GM12878 (cell line): Measurements from ENCODE around the gene ITSN1. TPM values are rescaled to one million over a fixed set of nuclear protein-coding genes. Genes with fewer than 3 reads are reported as not detected.
A peak's percentile ranks its signal among the peaks of the same experiment; 100 is the strongest.

Experiments used
- ASH2L ChIP-seq: fragments of 300-600, 200-600 bp; sonication (generic); IDR thresholded peaks from 2 replicates; pipeline ENCODE4 v1.6.1; 2017; ENCODE audit warnings: low read depth, mild to moderate bottlenecking, borderline replicate concordance
- BHLHE40 ChIP-seq, 2 experiments: fragments of 450-650 bp in 1 of 2; IDR thresholded peaks; 2 replicates each; pipeline ENCODE4 v1.6.1; 2011 to 2017; ENCODE audit warnings: low read depth in 2 of 2, borderline replicate concordance in 1 of 2, improper control_type of control experiment in 1 of 2, low read length in 1 of 2, mild to moderate bottlenecking in 1 of 2
- CBFB ChIP-seq: IDR thresholded peaks from 2 replicates; pipeline ENCODE4 v1.6.1; 2016; ENCODE audit warnings: antibody characterized with exemption, low read depth
- ESRRA ChIP-seq: IDR thresholded peaks from 2 replicates; pipeline ENCODE4 v1.6.1; 2012; ENCODE audit warnings: mild to moderate bottlenecking, low read length, improper control_type of control experiment
- HCFC1 ChIP-seq: fragments of 150-350 bp; IDR thresholded peaks from 2 replicates; pipeline ENCODE4 v1.6.1; 2014; ENCODE audit warnings: low read length
- IKZF1 ChIP-seq: fragments of 450-650 bp; conservative IDR thresholded peaks from 2 replicates; pipeline ENCODE4 v1.6.1; 2017; ENCODE audit warnings: antibody characterized with exemption, mild to moderate bottlenecking
- LARP7 ChIP-seq: fragments of 450-650 bp; IDR thresholded peaks from 2 replicates; pipeline ENCODE4 v1.6.1; 2017; ENCODE audit warnings: mild to moderate bottlenecking
- MEF2B ChIP-seq: fragments of 450-650 bp; IDR thresholded peaks from 2 replicates; pipeline ENCODE4 v1.6.1; 2018; ENCODE audit warnings: mild to moderate bottlenecking, moderate library complexity; ENCODE audit not compliant: partially characterized antibody, poor library complexity, severe bottlenecking
- NFYB ChIP-seq: IDR thresholded peaks from 2 replicates; pipeline ENCODE4 v1.6.1; 2011; ENCODE audit warnings: low read depth, mild to moderate bottlenecking, low read length, improper control_type of control experiment, moderate library complexity; ENCODE audit not compliant: insufficient read depth
- NR2C2 ChIP-seq: IDR thresholded peaks from 2 replicates; pipeline ENCODE4 v1.6.1; 2011; ENCODE audit warnings: borderline replicate concordance, low read depth; ENCODE audit not compliant: control insufficient read depth, insufficient read length
- NR2F1 ChIP-seq: fragments of 450-650 bp; conservative IDR thresholded peaks from 2 replicates; pipeline ENCODE4 v1.6.1; 2017; ENCODE audit warnings: mild to moderate bottlenecking
- RB1 ChIP-seq: fragments of 450-650 bp; formaldehyde crosslinking; IDR thresholded peaks from 2 replicates; pipeline ENCODE4 v1.6.1; 2017; ENCODE audit warnings: mild to moderate bottlenecking, borderline replicate concordance
- SIX5 ChIP-seq: IDR thresholded peaks from 2 replicates; pipeline ENCODE4 v1.6.1; 2011; ENCODE audit warnings: mild to moderate bottlenecking, low read depth, low read length, moderate library complexity; ENCODE audit not compliant: severe bottlenecking
- SMARCA5 ChIP-seq: fragments of 450-650 bp; IDR thresholded peaks from 2 replicates; pipeline ENCODE4 v1.6.1; 2017; ENCODE audit warnings: mild to moderate bottlenecking
- SREBF2 ChIP-seq: IDR thresholded peaks from 2 replicates; pipeline ENCODE4 v1.6.1; 2012; ENCODE audit warnings: mild to moderate bottlenecking, low read length
- SUZ12 ChIP-seq: fragments of 200-600 bp; sonication (generic); IDR thresholded peaks from one replicate; pipeline ENCODE4 v1.6.1; 2018; ENCODE audit warnings: antibody characterized with exemption, mild to moderate bottlenecking; ENCODE audit not compliant: unreplicated experiment
- ZNF207 ChIP-seq: fragments of 450-650 bp; IDR thresholded peaks from 2 replicates; pipeline ENCODE4 v1.6.1; 2014; ENCODE audit warnings: antibody characterized with exemption, mild to moderate bottlenecking, borderline replicate concordance
- polyA plus RNA-seq, 11 experiments: library from polyadenylated mRNA; depleted of rRNA in 4 of 11; unstranded in 6 of 11; stranded (reverse) in 5 of 11; fragments of >200 nt; fragmentation: Nextera tagmentation in 4 of 11; fragmentation: Illumina TruSeq in 1 of 11; extraction: Ambion mirVana in 4 of 11; extraction: Trizol in 1 of 11; gene quantifications; 1 replicate in 1 of 11; 2 replicates in 10 of 11; pipeline versions ENCODE4 v1.2.1 to v1.2.3, GENCODE V29; 2011 to 2016; ENCODE audit warnings: inconsistent platforms in 2 of 11, missing spikeins in 2 of 11, low read depth in 1 of 11
- total RNA-seq, 4 experiments: library from RNA; depleted of rRNA in 3 of 4; stranded (reverse); fragments of >200 nt in 3 of 4; fragmentation: Illumina TruSeq in 1 of 4; extraction: Trizol in 1 of 4; gene quantifications; 2 replicates each; pipeline versions ENCODE4 v1.2.1 to v1.2.3, GENCODE V29; 2013 to 2021
- TF ChIP-seq, protein P1 (sequence below): IDR thresholded peaks from 2 replicates; pipeline ENCODE4 v1.6.1; 2011; ENCODE audit warnings: borderline replicate concordance, low read depth, mild to moderate bottlenecking, moderate library complexity, mixed read lengths, low read length; ENCODE audit not compliant: insufficient read depth; ENCODE audit errors: extremely low read length
- TF ChIP-seq, protein P2 (sequence below): IDR thresholded peaks from 2 replicates; pipeline ENCODE4 v1.6.1; 2012; ENCODE audit warnings: low read depth, low read length, improper control_type of control experiment
- TF ChIP-seq, protein P3 (sequence below): fragments of 450-650 bp; IDR thresholded peaks from 2 replicates; pipeline ENCODE4 v1.6.1; 2016; ENCODE audit warnings: mild to moderate bottlenecking
- TF ChIP-seq, protein P4 (sequence below): fragments of 450-650 bp; IDR thresholded peaks from 2 replicates; pipeline ENCODE4 v1.6.1; 2018; ENCODE audit warnings: borderline replicate concordance, mild to moderate bottlenecking; ENCODE audit not compliant: partially characterized antibody

The ITSN1 gene
- total and polyA plus RNA-seq, 10 of the 15 experiments (the other 5 are each of a cell fraction or from before 2014, with no cell fraction given), result 0.89 to 10.6 (median 4.8) TPM

GRCh38 chr21:33642027-33642895 is at the start of gene ITSN1 (continued):
- TF ChIP-seq, protein P1, sequence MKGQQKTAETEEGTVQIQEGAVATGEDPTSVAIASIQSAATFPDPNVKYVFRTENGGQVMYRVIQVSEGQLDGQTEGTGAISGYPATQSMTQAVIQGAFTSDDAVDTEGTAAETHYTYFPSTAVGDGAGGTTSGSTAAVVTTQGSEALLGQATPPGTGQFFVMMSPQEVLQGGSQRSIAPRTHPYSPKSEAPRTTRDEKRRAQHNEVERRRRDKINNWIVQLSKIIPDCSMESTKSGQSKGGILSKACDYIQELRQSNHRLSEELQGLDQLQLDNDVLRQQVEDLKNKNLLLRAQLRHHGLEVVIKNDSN, result no peak
- TF ChIP-seq ASH2L, result no peak
- TF ChIP-seq SMARCA5, result peak; percentile 85
- TF ChIP-seq, protein P2, sequence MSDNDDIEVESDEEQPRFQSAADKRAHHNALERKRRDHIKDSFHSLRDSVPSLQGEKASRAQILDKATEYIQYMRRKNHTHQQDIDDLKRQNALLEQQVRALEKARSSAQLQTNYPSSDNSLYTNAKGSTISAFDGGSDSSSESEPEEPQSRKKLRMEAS, result 0 out of 2 replicates have a peak, but pooled peaks have one; percentile 6
- TF ChIP-seq ESRRA, result no peak
- no peak for TF ChIP-seq NR2F1
- TF ChIP-seq RB1, result no peak; the same call in 1 of the 2 replicates
- TF ChIP-seq MEF2B, result no peak
- TF ChIP-seq, protein P3, sequence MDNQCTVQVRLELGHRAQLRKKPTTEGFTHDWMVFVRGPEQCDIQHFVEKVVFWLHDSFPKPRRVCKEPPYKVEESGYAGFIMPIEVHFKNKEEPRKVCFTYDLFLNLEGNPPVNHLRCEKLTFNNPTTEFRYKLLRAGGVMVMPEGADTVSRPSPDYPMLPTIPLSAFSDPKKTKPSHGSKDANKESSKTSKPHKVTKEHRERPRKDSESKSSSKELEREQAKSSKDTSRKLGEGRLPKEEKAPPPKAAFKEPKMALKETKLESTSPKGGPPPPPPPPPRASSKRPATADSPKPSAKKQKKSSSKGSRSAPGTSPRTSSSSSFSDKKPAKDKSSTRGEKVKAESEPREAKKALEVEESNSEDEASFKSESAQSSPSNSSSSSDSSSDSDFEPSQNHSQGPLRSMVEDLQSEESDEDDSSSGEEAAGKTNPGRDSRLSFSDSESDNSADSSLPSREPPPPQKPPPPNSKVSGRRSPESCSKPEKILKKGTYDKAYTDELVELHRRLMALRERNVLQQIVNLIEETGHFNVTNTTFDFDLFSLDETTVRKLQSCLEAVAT, result peak; percentile 95
- 0 out of 2 replicates have a peak, but pooled peaks have one; percentile 13 for TF ChIP-seq CBFB
- TF ChIP-seq, protein P4, sequence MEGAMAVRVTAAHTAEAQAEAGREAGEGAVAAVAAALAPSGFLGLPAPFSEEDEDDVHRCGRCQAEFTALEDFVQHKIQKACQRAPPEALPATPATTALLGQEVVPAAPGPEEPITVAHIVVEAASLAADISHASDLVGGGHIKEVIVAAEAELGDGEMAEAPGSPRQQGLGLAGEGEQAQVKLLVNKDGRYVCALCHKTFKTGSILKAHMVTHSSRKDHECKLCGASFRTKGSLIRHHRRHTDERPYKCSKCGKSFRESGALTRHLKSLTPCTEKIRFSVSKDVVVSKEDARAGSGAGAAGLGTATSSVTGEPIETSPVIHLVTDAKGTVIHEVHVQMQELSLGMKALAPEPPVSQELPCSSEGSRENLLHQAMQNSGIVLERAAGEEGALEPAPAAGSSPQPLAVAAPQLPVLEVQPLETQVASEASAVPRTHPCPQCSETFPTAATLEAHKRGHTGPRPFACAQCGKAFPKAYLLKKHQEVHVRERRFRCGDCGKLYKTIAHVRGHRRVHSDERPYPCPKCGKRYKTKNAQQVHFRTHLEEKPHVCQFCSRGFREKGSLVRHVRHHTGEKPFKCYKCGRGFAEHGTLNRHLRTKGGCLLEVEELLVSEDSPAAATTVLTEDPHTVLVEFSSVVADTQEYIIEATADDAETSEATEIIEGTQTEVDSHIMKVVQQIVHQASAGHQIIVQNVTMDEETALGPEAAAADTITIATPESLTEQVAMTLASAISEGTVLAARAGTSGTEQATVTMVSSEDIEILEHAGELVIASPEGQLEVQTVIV, result no peak
- peak; percentile 19; the same call in 1 of the 2 replicates for TF ChIP-seq ZNF207
- no peak for TF ChIP-seq SREBF2
- TF ChIP-seq LARP7, result peak; percentile 76
- peak; percentile 27 for TF ChIP-seq SIX5
- TF ChIP-seq NR2C2, result no peak
- TF ChIP-seq BHLHE40 (IDR thresholded peaks at IDR 0.05; ENCODE audit: borderline replicate concordance in 1 of 2, low read depth in 2 of 2, low read length in 1 of 2), result peak in 1 of 2 experiments; percentile 78; a peak in 2 of 4 replicates
- TF ChIP-seq SUZ12, result no peak
- TF ChIP-seq IKZF1, result no peak; the same call in 1 of the 2 replicates
- TF ChIP-seq NFYB, result peak; percentile 66
- peak; percentile 27; the same call in 1 of the 2 replicates for TF ChIP-seq HCFC1
